ENCODE measurements around the gene HNMT.
"Not testable (repeated sequence)": the region's sequence is repeated elsewhere in the genome, so short reads cannot be mapped to it uniquely, and the experiment has no call there.

The HNMT gene

GRCh38 chr2:138043588-138043987 lies 79.3 kb downstream of the HNMT start:
- not testable (repeated sequence) for DNase-seq (ENCODE audit: low spot score)

GRCh38 chr2:138058427-138058826 lies 94.2 kb downstream of the HNMT start:
- DNase-seq (ENCODE audit: low spot score), result no peak

- no peak for DNase-seq (ENCODE audit: low spot score)
These were observed 95.4 kb downstream of the HNMT start for GRCh38 chr2:138059487-138060300.

DNA sequence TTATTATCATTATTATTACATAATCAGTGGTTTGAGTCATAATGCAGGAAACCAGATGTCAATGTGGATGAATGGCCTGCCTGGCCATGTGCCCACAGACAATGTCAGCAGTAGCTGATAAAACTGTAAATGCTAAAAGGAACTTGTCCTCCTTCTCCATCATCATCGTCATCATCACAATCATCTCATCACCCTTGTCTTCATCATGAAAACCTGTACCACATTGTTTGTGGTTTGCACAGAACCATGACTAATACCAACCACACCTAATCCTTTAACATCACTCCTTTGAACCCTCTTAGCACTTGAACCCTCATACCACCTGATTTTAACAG lies 96.0 kb downstream of the HNMT start:
- peak; percentile 54 for DNase-seq (ENCODE audit: low spot score)

- no peak for DNase-seq (ENCODE audit: low spot score)
These were observed 97.7 kb downstream of the HNMT start for GRCh38 chr2:138061961-138062360.

GRCh38 chr2:138063181-138063580 lies 98.9 kb downstream of the HNMT start:
- DNase-seq (ENCODE audit: low spot score), result no peak
